ENCODE data around the gene SMAP1.

Gene SMAP1

DNA sequence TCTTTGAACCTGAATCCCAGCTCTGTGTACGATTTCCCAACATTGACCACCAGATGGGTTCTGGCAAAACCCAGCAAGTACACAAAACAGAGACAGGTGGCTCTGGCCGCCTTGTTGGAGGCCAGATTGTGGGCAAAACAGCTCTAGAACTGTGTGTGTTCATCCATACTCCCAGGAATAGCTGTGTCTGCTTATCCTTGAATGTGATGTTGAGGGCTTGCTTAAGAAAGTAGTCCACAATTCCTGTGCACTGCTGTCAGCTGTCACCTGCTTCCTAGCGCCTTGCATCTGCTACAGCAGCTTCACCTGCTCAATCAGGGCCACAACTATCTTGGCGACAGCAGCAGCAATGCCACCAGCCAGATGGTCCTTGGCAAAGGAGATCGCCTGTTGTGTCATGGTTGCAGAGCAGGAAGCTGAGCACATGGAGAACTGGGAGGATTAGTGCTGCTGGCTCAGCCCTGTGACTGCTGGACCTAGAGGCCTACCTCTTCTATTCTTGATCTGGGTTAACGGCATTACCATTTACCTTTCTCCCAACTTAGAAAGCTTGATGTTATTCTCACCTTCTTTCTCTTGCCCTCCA lies 3.7 kb upstream of the SMAP1 start:
- ChIA-PET POLR2A (ENCODE audit: low non-redundant PET) (no interaction called here), CTCF (no interaction called here)
- TF ChIP-seq CTCF (conservative IDR thresholded peaks at IDR 0.05; ENCODE audit: low read depth): no peak
- DNase-seq (ENCODE audit: low spot score): no peak
- no peak overlapping the region for H3K27ac ChIP-seq

GRCh38 chr6:70666706-70667105 lies 977 bp upstream of the SMAP1 start:
- TF ChIP-seq CTCF (conservative IDR thresholded peaks at IDR 0.05; ENCODE audit: low read depth): no peak
- POLR2A ChIA-PET (ENCODE audit: low non-redundant PET): interaction anchor here (0.6 kb wide), 1 partner anchor 206 kb away, joined by 5 read pairs; no protein-coding TSS in a partner anchor
- DNase-seq (ENCODE audit: low spot score): no peak
- CTCF ChIA-PET: interaction anchor here (0.7 kb wide), 1 partner anchor 180 kb away, joined by 3 read pairs; no protein-coding TSS in a partner anchor
- H3K27ac ChIP-seq: no peak overlapping the region

- peak overlapping the region; percentile 88 for H3K27ac ChIP-seq
- CTCF ChIA-PET: interaction anchor here (1.0 kb wide), 1 partner anchor 20 kb away, joined by 3 read pairs; no protein-coding TSS in a partner anchor
- POLR2A ChIA-PET (ENCODE audit: low non-redundant PET): interaction anchor here (0.7 to 1.5 kb wide), 2 partner anchors 10 to 100 kb away, joined by 3 to 6 read pairs; partner anchors contain the start of gene SDHAF4
These were observed 400 bp upstream of the SMAP1 start for GRCh38 chr6:70667256-70667710.

DNA sequence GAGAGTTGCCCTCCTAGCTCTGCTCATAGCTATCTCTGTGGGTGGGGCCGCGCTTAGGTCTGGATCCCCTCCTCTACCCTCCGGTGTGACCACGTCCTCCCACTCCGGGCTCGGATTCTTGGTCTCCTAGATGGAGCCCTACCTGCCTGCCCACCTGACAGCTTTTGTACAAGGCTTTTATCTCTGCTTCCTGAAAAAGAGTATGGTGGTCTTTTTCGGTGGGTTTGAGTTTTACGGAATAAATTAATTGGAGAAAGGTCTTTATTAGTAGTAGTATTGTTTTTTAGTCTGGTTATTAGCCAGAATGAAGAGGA lies 773 bp downstream of the SMAP1 start:
- CTCF ChIA-PET: interaction anchor here (0.6 to 0.9 kb wide), 3 partner anchors 17 to 55 kb away, joined by 3 to 4 read pairs (median 3); no protein-coding TSS in a partner anchor
- DNase-seq (ENCODE audit: low spot score): peak; percentile 35
- no peak for TF ChIP-seq CTCF (conservative IDR thresholded peaks at IDR 0.05; ENCODE audit: low read depth)
- POLR2A ChIA-PET (ENCODE audit: low non-redundant PET): interaction anchor here (1.5 kb wide), 1 partner anchor 101 kb away, joined by 6 read pairs; the partner anchor contains the start of gene SDHAF4
- peak overlapping the region; percentile 88 for H3K27ac ChIP-seq

More at GRCh38 chr6:70667256-70667710, 400 bp upstream of the SMAP1 start:
- DNase-seq (ENCODE audit: low spot score): no peak
- TF ChIP-seq CTCF (conservative IDR thresholded peaks at IDR 0.05; ENCODE audit: low read depth): no peak

DNA sequence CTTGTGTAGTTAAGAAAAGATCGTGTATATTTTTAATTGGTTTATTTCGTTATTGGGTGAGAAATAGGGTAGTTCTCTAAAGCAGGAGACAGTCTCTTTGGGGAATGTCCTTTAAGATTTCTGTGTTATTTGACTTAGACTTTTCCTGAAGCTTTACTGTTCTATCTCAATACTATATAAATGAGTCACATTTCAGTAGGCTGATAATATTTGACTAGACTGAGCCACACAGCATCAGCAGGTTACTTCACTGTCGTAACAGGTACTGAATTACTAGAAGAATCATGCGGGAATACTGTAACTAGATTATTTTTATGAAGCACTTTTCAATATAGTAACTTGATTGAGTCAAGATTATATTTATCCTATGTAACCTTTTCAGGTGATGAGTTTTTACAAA lies 1.4 kb downstream of the SMAP1 start:
- no peak overlapping the region for H3K27ac ChIP-seq
- ChIA-PET CTCF (interaction anchor here (0.6 to 0.9 kb wide), 3 partner anchors 18 to 63 kb away, joined by 3 to 4 read pairs (median 3); no protein-coding TSS in a partner anchor), POLR2A (ENCODE audit: low non-redundant PET) (interaction anchor here (0.5 kb wide), 1 partner anchor 14 kb away, joined by 3 read pairs; no protein-coding TSS in a partner anchor)
- DNase-seq (ENCODE audit: low spot score): peak; percentile 40
- TF ChIP-seq CTCF (conservative IDR thresholded peaks at IDR 0.05; ENCODE audit: low read depth): no peak

DNA sequence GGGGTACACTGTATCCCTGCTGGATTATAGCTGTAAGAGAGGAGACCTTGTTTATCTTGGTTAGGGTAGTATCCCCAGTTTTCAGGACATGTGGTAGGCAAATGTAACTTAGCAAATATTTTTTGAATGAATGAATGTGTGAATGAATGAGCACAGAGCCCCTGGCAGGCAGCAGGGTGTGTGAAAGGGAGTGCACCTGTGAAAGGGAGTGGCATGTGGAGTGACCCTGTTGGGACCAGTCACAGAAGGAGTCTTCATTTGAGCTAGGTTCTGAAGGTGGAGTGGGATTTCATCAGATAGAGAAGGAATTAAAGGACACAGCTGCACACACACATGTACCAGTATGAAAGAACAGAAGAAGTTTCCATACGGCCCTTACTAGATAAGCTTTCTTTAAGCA lies 4.9 kb downstream of the SMAP1 start:
- no peak for DNase-seq (ENCODE audit: low spot score)
- TF ChIP-seq CTCF (conservative IDR thresholded peaks at IDR 0.05; ENCODE audit: low read depth): no peak
- H3K27ac ChIP-seq: no peak overlapping the region
- POLR2A ChIA-PET (ENCODE audit: low non-redundant PET): no interaction called here
- CTCF ChIA-PET: interaction anchor here (0.5 to 0.7 kb wide), 3 partner anchors 9 to 124 kb away, joined by 3 read pairs; no protein-coding TSS in a partner anchor
